Measurements from ENCODE around the gene MPP2.
"Not testable (repeated sequence)": the region's sequence is repeated elsewhere in the genome, so short reads cannot be mapped to it uniquely, and the experiment has no call there.

The MPP2 gene

GRCh38 chr17:43846221-43846712 lies 61.1 kb downstream of the MPP2 start:
- DNase-seq (ENCODE audit: low read depth) = peak; percentile 31
- TF ChIP-seq CTCF (IDR thresholded peaks at IDR 0.05; ENCODE audit: low read depth, low read length, missing control alignments) = peak; percentile 100
- no peak overlapping the region for H3K4me3 ChIP-seq (ENCODE audit: low read depth, low read length)
- in situ Hi-C loops (cut with HindIII; ENCODE audit: low sequenced_read_pairs) = loop anchor here (10.0 kb wide), 1 partner anchor 141 kb away; no protein-coding TSS in a partner anchor

- no peak overlapping the region for H3K4me3 ChIP-seq (ENCODE audit: low read depth, low read length)
- in situ Hi-C loops (cut with HindIII; ENCODE audit: low sequenced_read_pairs) = loop anchor here (10.0 kb wide), 1 partner anchor 141 kb away; no protein-coding TSS in a partner anchor
- TF ChIP-seq CTCF (IDR thresholded peaks at IDR 0.05; ENCODE audit: low read depth, low read length, missing control alignments) = no peak
- DNase-seq (ENCODE audit: low read depth) = no peak
Measured at GRCh38 chr17:43845766-43846165, 61.6 kb downstream of the MPP2 start.

- in situ Hi-C loops (cut with HindIII; ENCODE audit: low sequenced_read_pairs) = loop anchor here (5.0 to 10.0 kb wide), 2 partner anchors 68 to 139 kb away; no protein-coding TSS in a partner anchor
- H3K4me3 ChIP-seq (ENCODE audit: low read depth, low read length) = no peak overlapping the region
- no peak for TF ChIP-seq CTCF (IDR thresholded peaks at IDR 0.05; ENCODE audit: low read depth, low read length, missing control alignments)
- no peak for DNase-seq (ENCODE audit: low read depth)
Measured at GRCh38 chr17:43844241-43844640, 63.1 kb downstream of the MPP2 start.

- TF ChIP-seq CTCF (IDR thresholded peaks at IDR 0.05; ENCODE audit: low read depth, low read length, missing control alignments) = no peak
- no peak for DNase-seq (ENCODE audit: low read depth)
- H3K4me3 ChIP-seq (ENCODE audit: low read depth, low read length) = no peak overlapping the region
- in situ Hi-C loops (cut with HindIII; ENCODE audit: low sequenced_read_pairs) = loop anchor here (5.0 to 10.0 kb wide), 2 partner anchors 69 to 138 kb away; no protein-coding TSS in a partner anchor
Measured at GRCh38 chr17:43842975-43843325, 64.4 kb downstream of the MPP2 start.

GRCh38 chr17:43842091-43842974 lies 65.0 kb downstream of the MPP2 start:
- in situ Hi-C loops (cut with HindIII; ENCODE audit: low sequenced_read_pairs) = loop anchor here (5.0 to 10.0 kb wide), 2 partner anchors 70 to 138 kb away; no protein-coding TSS in a partner anchor
- H3K4me3 ChIP-seq (ENCODE audit: low read depth, low read length); DNase-seq (ENCODE audit: low read depth): not testable (repeated sequence)

GRCh38 chr17:43841282-43841681 lies 66.1 kb downstream of the MPP2 start:
- no peak for DNase-seq (ENCODE audit: low read depth)
- in situ Hi-C loops (cut with HindIII; ENCODE audit: low sequenced_read_pairs) = loop anchor here (5.0 to 10.0 kb wide), 2 partner anchors 71 to 136 kb away; no protein-coding TSS in a partner anchor
- H3K4me3 ChIP-seq (ENCODE audit: low read depth, low read length) = no peak overlapping the region
- no peak for TF ChIP-seq CTCF (IDR thresholded peaks at IDR 0.05; ENCODE audit: low read depth, low read length, missing control alignments)

GRCh38 chr17:43840814-43841213 lies 66.5 kb downstream of the MPP2 start:
- no peak for DNase-seq (ENCODE audit: low read depth)
- TF ChIP-seq CTCF (IDR thresholded peaks at IDR 0.05; ENCODE audit: low read depth, low read length, missing control alignments) = peak; percentile 35
- in situ Hi-C loops (cut with HindIII; ENCODE audit: low sequenced_read_pairs) = loop anchor here (5.0 to 10.0 kb wide), 2 partner anchors 71 to 136 kb away; no protein-coding TSS in a partner anchor

More at GRCh38 chr17:43840814-43841213, 66.5 kb downstream of the MPP2 start:
- H3K4me3 ChIP-seq (ENCODE audit: low read depth, low read length) = no peak overlapping the region

Data from astrocyte of the cerebellum (primary cell).